PC-3 (cell line): ENCODE data around the gene IGLL1. TPM values are rescaled to one million over a fixed set of nuclear protein-coding genes. Genes with fewer than 3 reads are reported as not detected.

ENCODE experiments used
- ATAC-seq: fragments of 200-7000 bp; cut with Tn5 transposase; 2 replicates; pipeline ENCODE4 v1.9.1; 2020; ENCODE audit warnings: mild to moderate bottlenecking, moderate library complexity
- BruUV-seq: library from RNA; stranded (reverse); fragments of 400-500 nt; replicated peaks from 2 replicates; lab custom pipeline; 2021; lab: Mats Ljungman, UMichigan
- CTCF ChIA-PET: fragments of 300-600 bp; sonication (Branson Sonifier 250); formaldehyde crosslinking; loops from one replicate; lab custom pipeline; 2022; ENCODE audit warnings: antibody characterized with exemption; lab: Charles Lee
- POLR2A ChIA-PET: fragments of 300-600 bp; sonication (Branson Sonifier 250); formaldehyde crosslinking; loops from one replicate; lab custom pipeline; 2022; ENCODE audit warnings: antibody characterized with exemption; ENCODE audit not compliant: unreplicated experiment; lab: Charles Lee
- DNase-seq: peaks from one replicate; pipeline ENCODE4 v3.0.0-alpha.2; 2015
- H2AFZ ChIP-seq: fragments of 300-600 bp; sonication (generic); 2 replicates; pipeline ENCODE4 v1.6.0; 2016; ENCODE audit warnings: antibody characterized with exemption, low read length
- H3F3A ChIP-seq: fragments of 300-600 bp; sonication (generic); one replicate; pipeline ENCODE4 v1.6.0; 2017; ENCODE audit warnings: antibody characterized with exemption, low read length, control low read depth, mild to moderate bottlenecking; ENCODE audit not compliant: unreplicated experiment
- H3K27ac ChIP-seq: fragments of 300-600 bp; sonication (generic); 2 replicates; pipeline ENCODE4 v1.5.1; 2016; ENCODE audit warnings: mild to moderate bottlenecking, low read length
- H3K27me3 ChIP-seq: fragments of 300-600 bp; sonication (generic); 2 replicates; pipeline ENCODE4 v1.6.1; 2016; ENCODE audit warnings: low read length, mixed read lengths
- H3K36me3 ChIP-seq: fragments of 300-600 bp; sonication (generic); 2 replicates; pipeline ENCODE4 v1.6.1; 2016; ENCODE audit warnings: low read depth, mixed run types, low read length, mixed read lengths
- H3K4me1 ChIP-seq: fragments of 300-600 bp; sonication (generic); 2 replicates; pipeline ENCODE4 v1.5.1; 2016; ENCODE audit warnings: low read length; ENCODE audit not compliant: insufficient read depth
- H3K4me2 ChIP-seq: fragments of 300-600 bp; sonication (generic); 2 replicates; pipeline ENCODE4 v1.6.0; 2016; ENCODE audit warnings: low read length
- H3K4me3 ChIP-seq: fragments of 300-600 bp; sonication (generic); 2 replicates; pipeline ENCODE4 v1.5.1; 2016; ENCODE audit warnings: mild to moderate bottlenecking, low read length, mixed read lengths
- H3K79me2 ChIP-seq: fragments of 300-600 bp; sonication (generic); 2 replicates; pipeline ENCODE4 v1.6.1; 2017; ENCODE audit warnings: low read length, mixed read lengths
- H3K9ac ChIP-seq: fragments of 300-600 bp; sonication (generic); 2 replicates; pipeline ENCODE4 v1.6.0; 2016; ENCODE audit warnings: mild to moderate bottlenecking, low read length
- H3K9me2 ChIP-seq: fragments of 300-600 bp; sonication (generic); replicated peaks from 2 replicates; pipeline ENCODE4 v1.6.1; 2016; ENCODE audit warnings: mixed run types, low read length, mixed read lengths
- H3K9me3 ChIP-seq: fragments of 300-600 bp; sonication (generic); 2 replicates; pipeline ENCODE4 v1.6.1; 2016; ENCODE audit warnings: low read length, mixed read lengths
- H4K20me1 ChIP-seq: fragments of 300-600 bp; sonication (generic); 2 replicates; pipeline ENCODE4 v1.6.1; 2016; ENCODE audit warnings: low read length, mixed read lengths
- EZH2 ChIP-seq: fragments of 300-600 bp; sonication (generic); IDR thresholded peaks from one replicate; pipeline ENCODE4 v1.6.1; 2017; ENCODE audit warnings: antibody characterized with exemption, mild to moderate bottlenecking, low read length; ENCODE audit not compliant: unreplicated experiment
- EZH2phosphoT487 ChIP-seq: fragments of 300-600 bp; sonication (generic); IDR thresholded peaks from 2 replicates; pipeline ENCODE4 v1.6.1; 2018; ENCODE audit warnings: mild to moderate bottlenecking, antibody characterized with exemption, low read length, borderline replicate concordance
- intact Hi-C: fragments of 100-400 bp; cut with micrococcal nuclease; formaldehyde crosslinking; loops from 2 replicates; pipeline ENCODE4 v1.9.0; 2023
- total RNA-seq: library from RNA; depleted of rRNA; stranded (reverse); fragments of >200 nt; gene quantifications from 2 replicates; pipeline ENCODE4 v1.2.3, GENCODE V29; 2014
- TF ChIP-seq, protein P1 (sequence below): fragments of 300-600 bp; sonication (generic); conservative IDR thresholded peaks from 2 replicates; pipeline ENCODE4 v1.5.1; 2017; ENCODE audit warnings: antibody characterized with exemption, low read depth, mild to moderate bottlenecking, low read length

Gene IGLL1
- total RNA-seq, 1 experiment from 2014 or later, result not detected

GRCh38 chr22:23583153-23583552 lies 3.1 kb upstream of the IGLL1 start:
- H3K9ac ChIP-seq, result no peak overlapping the region
- H2AFZ ChIP-seq, result no peak overlapping the region
- BruUV-seq, result no TSS peak
- no peak for ATAC-seq
- ChIA-PET POLR2A (no interaction called here), CTCF (no interaction called here)
- no peaks in the 10 kb centered on the region for H3K79me2 ChIP-seq
- H3K9me2 ChIP-seq, result no peaks in the 10 kb centered on the region
- no peak overlapping the region for H3K4me2 ChIP-seq
- no peaks in the 10 kb centered on the region for H3K27me3 ChIP-seq
- H4K20me1 ChIP-seq, result no peaks in the 10 kb centered on the region
- TF ChIP-seq EZH2phosphoT487 (no peak), EZH2 (no peak)
- TF ChIP-seq, protein P1, sequence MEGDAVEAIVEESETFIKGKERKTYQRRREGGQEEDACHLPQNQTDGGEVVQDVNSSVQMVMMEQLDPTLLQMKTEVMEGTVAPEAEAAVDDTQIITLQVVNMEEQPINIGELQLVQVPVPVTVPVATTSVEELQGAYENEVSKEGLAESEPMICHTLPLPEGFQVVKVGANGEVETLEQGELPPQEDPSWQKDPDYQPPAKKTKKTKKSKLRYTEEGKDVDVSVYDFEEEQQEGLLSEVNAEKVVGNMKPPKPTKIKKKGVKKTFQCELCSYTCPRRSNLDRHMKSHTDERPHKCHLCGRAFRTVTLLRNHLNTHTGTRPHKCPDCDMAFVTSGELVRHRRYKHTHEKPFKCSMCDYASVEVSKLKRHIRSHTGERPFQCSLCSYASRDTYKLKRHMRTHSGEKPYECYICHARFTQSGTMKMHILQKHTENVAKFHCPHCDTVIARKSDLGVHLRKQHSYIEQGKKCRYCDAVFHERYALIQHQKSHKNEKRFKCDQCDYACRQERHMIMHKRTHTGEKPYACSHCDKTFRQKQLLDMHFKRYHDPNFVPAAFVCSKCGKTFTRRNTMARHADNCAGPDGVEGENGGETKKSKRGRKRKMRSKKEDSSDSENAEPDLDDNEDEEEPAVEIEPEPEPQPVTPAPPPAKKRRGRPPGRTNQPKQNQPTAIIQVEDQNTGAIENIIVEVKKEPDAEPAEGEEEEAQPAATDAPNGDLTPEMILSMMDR, result no peak
- H3K27ac ChIP-seq, result no peak overlapping the region
- no peak for DNase-seq
- H3K9me3 ChIP-seq, result no peaks in the 10 kb centered on the region
- no peaks in the 10 kb centered on the region for H3K36me3 ChIP-seq
- intact Hi-C loops, result no loop called here
- H3K4me3 ChIP-seq, result no peak overlapping the region
- no peaks in the 10 kb centered on the region for H3K4me1 ChIP-seq
- no peaks in the 10 kb centered on the region for H3F3A ChIP-seq

- POLR2A ChIA-PET, result no interaction called here
- no peak for DNase-seq
Observed at GRCh38 chr22:23581260-23581650, 1.2 kb upstream of the IGLL1 start.

GRCh38 chr22:23580576-23581259 lies 628 bp upstream of the IGLL1 start:
- H3K9me2 ChIP-seq, result no peaks in the 10 kb centered on the region
- H3F3A ChIP-seq, result no peaks in the 10 kb centered on the region
- H4K20me1 ChIP-seq, result no peaks in the 10 kb centered on the region
- H3K79me2 ChIP-seq, result no peaks in the 10 kb centered on the region
- no peaks in the 10 kb centered on the region for H3K4me1 ChIP-seq
- TF ChIP-seq, protein P1, result no peak
- no peak for TF ChIP-seq EZH2
- TF ChIP-seq EZH2phosphoT487, result no peak
- H3K4me3 ChIP-seq, result no peak overlapping the region
- H3K27me3 ChIP-seq, result no peaks in the 10 kb centered on the region
- no peaks in the 10 kb centered on the region for H3K9me3 ChIP-seq
- no TSS peak for BruUV-seq
- DNase-seq (no peak), ATAC-seq (no peak)
- no peak overlapping the region for H2AFZ ChIP-seq
- ChIA-PET POLR2A (no interaction called here), CTCF (no interaction called here)
- no peak overlapping the region for H3K4me2 ChIP-seq
- H3K36me3 ChIP-seq, result no peaks in the 10 kb centered on the region
- intact Hi-C loops, result no loop called here
- no peak overlapping the region for H3K9ac ChIP-seq
- H3K27ac ChIP-seq, result no peak overlapping the region

More at GRCh38 chr22:23581260-23581650, 1.2 kb upstream of the IGLL1 start:
- no TSS peak for BruUV-seq
- CTCF ChIA-PET, result no interaction called here
- Histone ChIP-seq H3K9me2 (no peaks in the 10 kb centered on the region), H3K27ac (no peak overlapping the region), H3K9ac (no peak overlapping the region), H3K27me3 (no peaks in the 10 kb centered on the region), H3K9me3 (no peaks in the 10 kb centered on the region), H3K36me3 (no peaks in the 10 kb centered on the region), H3F3A (no peaks in the 10 kb centered on the region), H3K4me3 (no peak overlapping the region), H2AFZ (no peak overlapping the region), H4K20me1 (no peaks in the 10 kb centered on the region), H3K4me1 (no peaks in the 10 kb centered on the region), H3K79me2 (no peaks in the 10 kb centered on the region), H3K4me2 (no peak overlapping the region)
- ATAC-seq, result no peak
- intact Hi-C loops, result no loop called here
- TF ChIP-seq, protein P1, result no peak
- no peak for TF ChIP-seq EZH2
